ENCODE results near the gene IFIT3. TPM values are rescaled to one million over a fixed set of nuclear protein-coding genes. Genes with fewer than 3 reads are reported as not detected.
"Not testable (repeated sequence)": the region's sequence is repeated elsewhere in the genome, so short reads cannot be mapped to it uniquely, and the experiment has no call there.

IFIT3 gene
- total RNA-seq, 2 experiments from 2014 or later, result 11.5 to 12.8 TPM

DNA sequence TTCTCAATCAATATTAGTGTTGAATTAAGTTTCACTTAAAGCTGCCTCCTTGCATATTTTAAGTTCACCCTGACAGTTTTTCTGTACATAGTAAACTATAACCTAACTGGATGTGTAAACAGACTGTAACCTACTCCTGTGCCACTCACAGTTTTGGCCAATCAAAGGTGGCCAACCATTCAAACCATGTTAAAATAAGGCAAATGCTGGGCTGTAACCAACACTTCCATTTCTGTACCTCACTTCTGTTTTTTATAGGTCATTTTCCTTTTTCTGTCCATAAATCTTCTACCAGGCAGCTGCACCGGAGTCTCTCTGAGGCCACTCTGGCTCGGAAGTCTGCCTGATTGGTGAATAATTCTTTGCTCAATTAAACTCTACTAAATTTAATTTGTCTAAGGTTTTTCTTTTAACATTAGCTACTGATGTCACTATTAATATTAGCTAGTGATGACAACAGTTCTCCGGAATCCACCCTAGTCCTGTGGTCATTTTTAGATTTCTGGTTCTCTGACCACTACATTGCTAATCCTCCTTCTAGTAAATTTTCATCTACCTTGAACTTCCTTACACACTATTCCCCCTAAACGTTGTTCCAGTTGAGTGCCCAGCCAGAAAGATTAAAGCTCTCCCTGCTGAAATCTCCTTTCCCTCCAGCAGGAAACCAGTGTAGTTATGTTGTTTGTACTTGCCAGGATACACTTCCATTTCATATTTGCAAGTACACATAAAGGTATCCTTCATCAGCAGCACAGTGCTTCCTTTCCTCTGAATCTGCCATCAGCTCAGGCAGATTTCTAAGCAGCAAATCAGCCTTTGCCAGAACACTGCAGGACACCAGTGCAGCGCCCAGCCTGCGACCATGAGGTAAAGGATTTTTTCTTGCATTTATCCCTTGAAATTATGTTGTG, 44.5 kb upstream of the IFIT3 start:
- H3K4me1 Mint-ChIP-seq (ENCODE audit: low read depth), result no peaks in the 10 kb centered on the region
- no peak overlapping the region for H3K4me3 Mint-ChIP-seq
- H3K27ac Mint-ChIP-seq, result no peak overlapping the region
- H3K27me3 ChIP-seq (ENCODE audit: control insufficient read depth in 1 of 2, insufficient read depth in 2 of 2, low read length in 2 of 2), result no peaks in the 10 kb centered on the region
- H3K4me3 ChIP-seq (ENCODE audit: low read length), result no peak overlapping the region
- DNase-seq (no peak), ATAC-seq (ENCODE audit: poor library complexity) (no peak)
- no peaks in the 10 kb centered on the region for H3K4me1 ChIP-seq (ENCODE audit: insufficient read depth, low read length)
- intact Hi-C loops (cut with DNase I, micrococcal nuclease), result no loop called here
- no peak for TF ChIP-seq CTCF (IDR thresholded peaks at IDR 0.05)
- no peaks in the 10 kb centered on the region for H3K9me3 ChIP-seq (ENCODE audit: control insufficient read depth in 1 of 2, insufficient read depth in 1 of 2, low read length in 2 of 2)
- no peaks in the 10 kb centered on the region for H3K27me3 Mint-ChIP-seq
- ChIA-PET CTCF (interaction anchor here (1.7 kb wide), 1 partner anchor 9 kb away, joined by 3 read pairs; no protein-coding TSS in a partner anchor), POLR2A (no interaction called here)
- H3K9me3 Mint-ChIP-seq, result no peaks in the 10 kb centered on the region
- H3K36me3 ChIP-seq (ENCODE audit: insufficient read depth, low read length), result no peaks in the 10 kb centered on the region
- H3K27ac ChIP-seq (ENCODE audit: low read depth in 1 of 2, low read length in 2 of 2), result no peak overlapping the region
- H3K36me3 Mint-ChIP-seq (ENCODE audit: low read depth), result no peaks in the 10 kb centered on the region

DNA sequence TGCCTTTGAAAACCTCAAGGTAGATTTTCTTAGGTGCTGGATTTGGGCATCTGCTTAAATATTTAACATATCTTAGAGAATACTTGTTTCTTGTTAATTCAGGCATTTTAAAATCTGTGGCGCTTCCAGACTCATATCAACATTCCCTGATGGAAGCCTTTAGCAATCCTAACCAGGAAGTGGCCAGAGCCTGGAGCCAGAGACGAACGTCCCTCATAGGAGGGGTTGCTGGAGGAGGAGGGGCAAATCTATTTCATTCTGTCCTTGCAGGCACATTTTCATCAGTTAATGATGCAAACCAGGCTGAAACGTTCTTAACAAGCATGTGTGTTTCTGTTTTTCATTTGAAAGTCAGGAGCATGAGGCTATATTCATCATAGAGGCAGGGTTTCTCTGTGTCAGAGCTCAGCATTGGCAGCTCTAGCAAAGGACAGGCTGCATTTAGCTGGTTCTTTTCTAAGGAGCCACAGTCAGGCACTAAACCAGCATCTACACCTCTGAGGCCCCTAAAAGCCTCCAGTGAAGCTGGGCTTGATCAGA, 43.8 kb upstream of the IFIT3 start:
- no peak overlapping the region for H3K4me3 ChIP-seq (ENCODE audit: low read length)
- intact Hi-C loops (cut with DNase I, micrococcal nuclease), result no loop called here
- POLR2A ChIA-PET, result no interaction called here
- no peaks in the 10 kb centered on the region for H3K4me1 ChIP-seq (ENCODE audit: insufficient read depth, low read length)
- ATAC-seq (ENCODE audit: poor library complexity) (no peak), DNase-seq (no peak)
- CTCF ChIA-PET, result interaction anchor here (1.7 kb wide), 1 partner anchor 10 kb away, joined by 3 read pairs; no protein-coding TSS in a partner anchor
- H3K9me3 ChIP-seq (ENCODE audit: control insufficient read depth in 1 of 2, insufficient read depth in 1 of 2, low read length in 2 of 2), result no peaks in the 10 kb centered on the region
- no peaks in the 10 kb centered on the region for H3K36me3 ChIP-seq (ENCODE audit: insufficient read depth, low read length)
- H3K27ac Mint-ChIP-seq, result no peak overlapping the region
- H3K27me3 Mint-ChIP-seq, result no peaks in the 10 kb centered on the region
- no peaks in the 10 kb centered on the region for H3K4me1 Mint-ChIP-seq (ENCODE audit: low read depth)
- H3K27ac ChIP-seq (ENCODE audit: low read depth in 1 of 2, low read length in 2 of 2), result no peak overlapping the region
- no peak for TF ChIP-seq CTCF (IDR thresholded peaks at IDR 0.05)
- no peak overlapping the region for H3K4me3 Mint-ChIP-seq
- no peaks in the 10 kb centered on the region for H3K27me3 ChIP-seq (ENCODE audit: control insufficient read depth in 1 of 2, insufficient read depth in 2 of 2, low read length in 2 of 2)
- H3K9me3 Mint-ChIP-seq, result no peaks in the 10 kb centered on the region
- no peaks in the 10 kb centered on the region for H3K36me3 Mint-ChIP-seq (ENCODE audit: low read depth)

GRCh38 chr10:89284711-89285110, 43.1 kb upstream of the IFIT3 start:
- POLR2A ChIA-PET; DNase-seq; H3K4me1 ChIP-seq (ENCODE audit: insufficient read depth, low read length); H3K27ac Mint-ChIP-seq; H3K9me3 ChIP-seq (ENCODE audit: control insufficient read depth in 1 of 2, insufficient read depth in 1 of 2, low read length in 2 of 2); H3K36me3 ChIP-seq (ENCODE audit: insufficient read depth, low read length); ATAC-seq (ENCODE audit: poor library complexity); H3K4me1 Mint-ChIP-seq (ENCODE audit: low read depth); H3K27me3 Mint-ChIP-seq; H3K27ac ChIP-seq (ENCODE audit: low read depth in 1 of 2, low read length in 2 of 2); H3K9me3 Mint-ChIP-seq; H3K27me3 ChIP-seq (ENCODE audit: control insufficient read depth in 1 of 2, insufficient read depth in 2 of 2, low read length in 2 of 2); H3K4me3 ChIP-seq (ENCODE audit: low read length); H3K36me3 Mint-ChIP-seq (ENCODE audit: low read depth); intact Hi-C loops (cut with DNase I, micrococcal nuclease); H3K4me3 Mint-ChIP-seq: not testable (repeated sequence)
- CTCF ChIA-PET, result interaction anchor here (1.7 kb wide), 1 partner anchor 11 kb away, joined by 3 read pairs; no protein-coding TSS in a partner anchor

DNA sequence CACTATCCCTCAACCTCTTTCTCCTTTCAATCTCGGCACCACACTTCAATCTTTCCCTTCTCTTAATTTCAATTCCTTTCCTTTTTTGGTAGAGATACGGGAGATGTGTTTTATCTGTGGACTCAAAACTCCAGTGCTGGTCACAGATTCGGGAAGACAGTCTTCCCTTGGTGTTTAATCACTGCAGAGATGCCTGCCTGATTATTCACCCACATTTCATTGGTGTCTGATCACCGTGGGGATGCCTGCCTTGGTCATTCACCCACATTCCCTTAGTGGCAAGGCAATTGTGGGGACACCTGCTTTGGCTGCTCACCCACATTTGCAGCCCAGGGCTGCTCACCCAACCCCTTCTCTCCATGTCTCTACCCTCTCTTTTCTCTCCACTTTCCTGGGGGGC, 42.5 kb upstream of the IFIT3 start:
- H3K4me3 ChIP-seq (ENCODE audit: low read length); H3K27ac Mint-ChIP-seq; intact Hi-C loops (cut with DNase I, micrococcal nuclease); H3K27me3 Mint-ChIP-seq; H3K36me3 Mint-ChIP-seq (ENCODE audit: low read depth); H3K4me3 Mint-ChIP-seq; H3K9me3 Mint-ChIP-seq; CTCF ChIA-PET; DNase-seq; H3K27me3 ChIP-seq (ENCODE audit: control insufficient read depth in 1 of 2, insufficient read depth in 2 of 2, low read length in 2 of 2); H3K27ac ChIP-seq (ENCODE audit: low read depth in 1 of 2, low read length in 2 of 2); H3K36me3 ChIP-seq (ENCODE audit: insufficient read depth, low read length); ATAC-seq (ENCODE audit: poor library complexity); POLR2A ChIA-PET; H3K4me1 Mint-ChIP-seq (ENCODE audit: low read depth); H3K9me3 ChIP-seq (ENCODE audit: control insufficient read depth in 1 of 2, insufficient read depth in 1 of 2, low read length in 2 of 2); H3K4me1 ChIP-seq (ENCODE audit: insufficient read depth, low read length): not testable (repeated sequence)
